K562 (cell line): ENCODE measurements around the gene PRKG1. TPM values are rescaled to one million over a fixed set of nuclear protein-coding genes. Genes with fewer than 3 reads are reported as not detected.

Source experiments
- ATAC-seq: fragments of 200-7000 bp; cut with Tn5 transposase; 3 replicates; pipeline ENCODE4 v1.9.1; 2020; ENCODE audit warnings: moderate library complexity
- BruUV-seq: library from RNA; stranded (reverse); fragments of 400-500 nt; replicated peaks from 2 replicates; lab custom pipeline; 2021; lab: Mats Ljungman, UMichigan
- CTCF ChIA-PET: fragments of 300-600 bp; formaldehyde crosslinking; extraction: SDS; loops from one replicate; lab custom pipeline; 2021; ENCODE audit warnings: low intra/inter-chr PET ratio; lab: Yijun Ruan, JAX
- POLR2A ChIA-PET: fragments of 300-600, 350-650 bp; sonication (Branson Sonifier 250); formaldehyde crosslinking; extraction: SDS; loops from one replicate; lab custom pipeline; 2021; ENCODE audit warnings: antibody characterized with exemption, inconsistent platforms; lab: Yijun Ruan, JAX
- DNase-seq, 4 experiments: peaks; one replicate each; pipeline versions ENCODE4 v3.0.0 to v3.0.0-alpha.2; 2011 to 2018; ENCODE audit warnings: low spot score in 3 of 4, mixed read lengths in 3 of 4; ENCODE audit errors: extremely low read depth in 1 of 4
- FAIRE-seq: peaks from 2 replicates; lab custom pipeline; 2011; peaks lifted over from hg19 to GRCh38; lab: Jason Lieb, UNC
- H2AFZ ChIP-seq: 2 replicates; pipeline ENCODE4 v1.6.0; 2011; ENCODE audit warnings: low read depth, low read length, control low read depth, inconsistent platforms
- H3K27ac ChIP-seq: fragments of 200-600 bp; 3 replicates; pipeline ENCODE4 v1.8.0; 2011; ENCODE audit warnings: low read depth, mild to moderate bottlenecking, control low read depth, inconsistent platforms, low read length, moderate library complexity, mixed read lengths; ENCODE audit errors: extremely low read depth
- H3K27me3 ChIP-seq, 2 experiments: fragments of 300-600 bp in 1 of 2; 2 replicates in 1 of 2; 3 replicates in 1 of 2; pipeline versions ENCODE4 v1.6.0 to v1.8.0; 2011; ENCODE audit warnings: inconsistent platforms in 2 of 2, low read length in 2 of 2, mild to moderate bottlenecking in 1 of 2, mixed read lengths in 1 of 2, moderate library complexity in 1 of 2; ENCODE audit not compliant: control insufficient read depth in 2 of 2, insufficient read depth in 2 of 2
- H3K36me3 ChIP-seq: fragments of 300-600 bp; 3 replicates; pipeline ENCODE4 v1.8.0; 2011; ENCODE audit warnings: mild to moderate bottlenecking, low read length, inconsistent platforms; ENCODE audit not compliant: control insufficient read depth, insufficient read depth
- H3K4me1 ChIP-seq, 2 experiments: fragments of 200-600 bp in 1 of 2; replicated peaks in 1 of 2; 2 replicates in 1 of 2; 3 replicates in 1 of 2; pipeline versions ENCODE4 v1.5.1 to v1.8.0; 2011; ENCODE audit warnings: inconsistent platforms in 2 of 2, low read length in 2 of 2, mild to moderate bottlenecking in 1 of 2, mixed read lengths in 1 of 2, moderate library complexity in 1 of 2; ENCODE audit not compliant: control insufficient read depth in 2 of 2, insufficient read depth in 2 of 2
- H3K4me2 ChIP-seq: 2 replicates; pipeline ENCODE4 v1.6.1; 2011; ENCODE audit warnings: low read length, control low read depth, inconsistent platforms, mixed read lengths; ENCODE audit not compliant: insufficient read depth
- H3K4me3 ChIP-seq: fragments of 200-600 bp; sonication (generic), shearing (Covaris generic); 2 replicates; pipeline ENCODE4 v1.5.1; 2016; ENCODE audit warnings: control low read depth, inconsistent platforms
- H3K79me2 ChIP-seq: fragments of 200-600 bp; 3 replicates; pipeline ENCODE4 v1.8.0; 2011; ENCODE audit warnings: low read length, inconsistent platforms; ENCODE audit not compliant: control insufficient read depth, insufficient read depth
- H3K9ac ChIP-seq, 2 experiments: 2 replicates each; pipeline versions ENCODE4 v1.6.0 to v1.6.1; 2011; ENCODE audit warnings: low read depth in 2 of 2, low read length in 2 of 2, control low read depth in 1 of 2, inconsistent platforms in 1 of 2, mild to moderate bottlenecking in 1 of 2, mixed read lengths in 1 of 2; ENCODE audit not compliant: insufficient read depth in 1 of 2
- H3K9me1 ChIP-seq: one replicate; pipeline ENCODE4 v1.6.0; 2011; ENCODE audit warnings: inconsistent platforms, mild to moderate bottlenecking, low read length, moderate library complexity; ENCODE audit not compliant: control insufficient read depth, insufficient read depth
- H3K9me3 ChIP-seq: replicated peaks from 2 replicates; pipeline ENCODE4 v1.5.1; 2011; ENCODE audit warnings: low read depth, low read length, inconsistent platforms; ENCODE audit not compliant: control insufficient read depth, insufficient read depth
- H4K20me1 ChIP-seq: replicated peaks from 2 replicates; pipeline ENCODE4 v1.6.1; 2011; ENCODE audit warnings: low read length, inconsistent platforms, mixed read lengths; ENCODE audit not compliant: control insufficient read depth, insufficient read depth
- SAFB2 ChIP-seq: fragments of 200-400 bp; formaldehyde crosslinking; IDR thresholded peaks from 2 replicates; pipeline ENCODE4 v1.6.1; 2018; ENCODE audit warnings: borderline replicate concordance, low read length, low read depth, moderate library complexity; ENCODE audit not compliant: severe bottlenecking
- TGIF2 ChIP-seq: sonication (generic); formaldehyde crosslinking; IDR thresholded peaks from 2 replicates; pipeline ENCODE4 v1.8.1; 2022; ENCODE audit warnings: mild to moderate bottlenecking, missing genetic modification reagents, moderate library complexity
- ZC3H11A ChIP-seq: IDR thresholded peaks from 2 replicates; pipeline ENCODE4 v1.6.1; 2012; ENCODE audit warnings: low read depth, low read length, improper control_type of control experiment
- ZNF24 ChIP-seq: fragments of 450-650 bp; IDR thresholded peaks from 2 replicates; pipeline ENCODE4 v1.6.1; 2016
- WGBS: fragments of 100-300 bp; shearing (Covaris generic); methylation state at CpG from one replicate; pipeline ENCODE4 v1.1.6; 2016; ENCODE audit warnings: low coverage, mixed read lengths; ENCODE audit not compliant: insufficient coverage; ENCODE audit errors: missing lambda C conversion rate; 5-methylcytosine and 5-hydroxymethylcytosine counted together
- in situ Hi-C: fragments of 300-500 bp; cut with MboI; formaldehyde crosslinking; loops from 4 replicates; pipeline ENCODE4 v1.15.0; 2018; ENCODE audit warnings: inconsistent platforms, mixed read lengths
- intact Hi-C: fragments of 100-400 bp; cut with micrococcal nuclease; formaldehyde crosslinking; loops from 2 replicates; pipeline ENCODE4 v1.14.2; 2022
- polyA plus RNA-seq, 8 experiments: library from polyadenylated mRNA; depleted of rRNA in 4 of 8; stranded (reverse) in 5 of 8; unstranded in 3 of 8; fragments of >200 nt; fragmentation: Nextera tagmentation in 2 of 8; fragmentation: Illumina TruSeq in 1 of 8; extraction: Ambion mirVana in 2 of 8; extraction: Trizol in 1 of 8; gene quantifications; 2 replicates each; pipeline versions ENCODE4 v1.2.1 to v1.2.3, GENCODE V29; 2011 to 2014; ENCODE audit warnings: inconsistent platforms in 1 of 8, missing spikeins in 1 of 8
- total RNA-seq, 7 experiments: library from RNA; depleted of rRNA in 6 of 7; stranded (reverse); fragments of >200 nt in 6 of 7; fragmentation: Illumina TruSeq in 2 of 7; extraction: Trizol in 2 of 7; gene quantifications; 2 replicates each; pipeline versions ENCODE4 v1.2.1 to v1.2.3, GENCODE V29; 2011 to 2021; ENCODE audit warnings: low replicate concordance in 1 of 7
- TF ChIP-seq, protein P1 (sequence below): fragments of 250-450 bp; sonication (Bioruptor Pico); IDR thresholded peaks from 2 replicates; pipeline ENCODE4 v1.5.0; 2021; ENCODE audit warnings: mild to moderate bottlenecking, borderline replicate concordance

PRKG1 gene
- total and polyA plus RNA-seq, 9 of the 15 experiments (the other 6 are each of a cell fraction or from before 2014, with no cell fraction given), result 0.22 TPM; not detected in 8

DNA sequence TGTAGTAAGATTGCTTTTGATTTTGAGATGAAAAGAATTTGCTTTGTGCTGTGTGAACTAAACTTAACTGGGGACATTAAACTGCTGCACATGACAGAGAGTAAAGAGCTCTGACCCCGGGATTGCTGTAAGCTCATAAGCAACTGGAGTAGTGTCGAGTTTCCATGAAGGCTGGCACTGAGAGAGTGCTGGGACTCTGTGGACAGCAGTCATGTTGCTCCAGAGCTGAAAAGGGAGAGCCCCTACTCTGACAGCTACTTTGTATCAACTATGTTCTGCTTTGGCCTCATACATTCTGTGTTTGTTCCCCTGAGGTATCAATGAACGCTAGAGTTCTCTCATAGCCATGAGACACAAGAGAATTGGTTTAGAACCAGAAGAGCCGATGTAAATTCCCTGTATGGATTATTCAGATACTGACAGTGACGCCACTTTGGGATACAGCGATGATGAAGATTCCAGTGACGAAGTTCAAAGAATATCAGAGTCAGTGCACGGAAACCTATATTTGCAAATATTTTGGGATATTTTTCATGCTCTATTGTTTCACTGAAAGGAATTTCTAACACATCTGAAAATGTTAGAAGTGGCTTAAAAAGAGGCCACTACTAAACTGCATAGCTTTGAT is 1053.9 kb downstream of the PRKG1 start (continued):
- TF ChIP-seq, protein P1, sequence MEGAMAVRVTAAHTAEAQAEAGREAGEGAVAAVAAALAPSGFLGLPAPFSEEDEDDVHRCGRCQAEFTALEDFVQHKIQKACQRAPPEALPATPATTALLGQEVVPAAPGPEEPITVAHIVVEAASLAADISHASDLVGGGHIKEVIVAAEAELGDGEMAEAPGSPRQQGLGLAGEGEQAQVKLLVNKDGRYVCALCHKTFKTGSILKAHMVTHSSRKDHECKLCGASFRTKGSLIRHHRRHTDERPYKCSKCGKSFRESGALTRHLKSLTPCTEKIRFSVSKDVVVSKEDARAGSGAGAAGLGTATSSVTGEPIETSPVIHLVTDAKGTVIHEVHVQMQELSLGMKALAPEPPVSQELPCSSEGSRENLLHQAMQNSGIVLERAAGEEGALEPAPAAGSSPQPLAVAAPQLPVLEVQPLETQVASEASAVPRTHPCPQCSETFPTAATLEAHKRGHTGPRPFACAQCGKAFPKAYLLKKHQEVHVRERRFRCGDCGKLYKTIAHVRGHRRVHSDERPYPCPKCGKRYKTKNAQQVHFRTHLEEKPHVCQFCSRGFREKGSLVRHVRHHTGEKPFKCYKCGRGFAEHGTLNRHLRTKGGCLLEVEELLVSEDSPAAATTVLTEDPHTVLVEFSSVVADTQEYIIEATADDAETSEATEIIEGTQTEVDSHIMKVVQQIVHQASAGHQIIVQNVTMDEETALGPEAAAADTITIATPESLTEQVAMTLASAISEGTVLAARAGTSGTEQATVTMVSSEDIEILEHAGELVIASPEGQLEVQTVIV, result no peak
- TF ChIP-seq SAFB2 (no peak), TGIF2 (CRISPR knock-in tag) (no peak)

DNA sequence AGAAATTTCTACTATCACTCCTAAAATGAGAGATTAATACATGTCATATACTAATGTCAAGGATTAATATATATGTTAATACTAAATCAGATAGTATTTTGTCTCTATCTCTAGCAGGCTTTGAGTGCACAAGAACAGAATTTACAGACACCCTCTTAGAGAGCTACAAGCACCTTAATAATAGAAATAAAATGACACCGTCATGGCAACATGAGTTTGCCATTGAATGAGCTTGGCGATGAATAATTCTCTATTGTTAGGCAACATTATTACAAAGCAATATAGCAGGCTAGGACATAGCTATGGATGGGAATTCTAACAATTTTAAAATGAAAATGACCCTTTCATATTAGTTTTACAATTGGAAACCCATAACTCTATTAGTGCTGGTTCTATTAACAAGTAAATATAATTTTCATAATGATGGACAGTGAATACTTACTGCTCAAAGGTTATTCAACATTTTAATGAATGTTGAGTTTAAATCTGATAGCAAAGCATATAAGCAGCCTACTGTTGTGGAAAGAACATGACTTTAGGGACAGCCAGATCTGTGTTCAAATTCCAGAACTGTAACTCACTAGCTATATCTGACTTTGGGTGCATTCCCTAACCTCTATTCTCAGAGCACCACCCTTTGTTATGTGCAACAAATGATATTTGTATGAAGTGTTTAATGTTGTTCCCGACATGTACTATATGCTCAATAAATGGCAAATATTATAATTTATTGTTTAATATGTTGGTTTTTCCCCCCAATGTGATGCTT is 1055.3 kb downstream of the PRKG1 start:
- no peak overlapping the region for H2AFZ ChIP-seq
- TF ChIP-seq ZC3H11A (no peak), ZNF24 (no peak)
- TF ChIP-seq, all 486 proteins: peak for 0
- Histone ChIP-seq H3K79me2 (no peaks in the 10 kb centered on the region), H3K4me3 (no peak overlapping the region), H4K20me1 (no peaks in the 10 kb centered on the region), H3K4me2 (no peak overlapping the region), H3K36me3 (no peaks in the 10 kb centered on the region), H3K9me3 (no peaks in the 10 kb centered on the region; the same call in 1 of the 2 replicates), H3K9me1 (no peaks in the 10 kb centered on the region), H3K9ac (no peak overlapping the region), H3K27ac (no peak overlapping the region), H3K4me1 (no peaks in the 10 kb centered on the region), H3K27me3 (no peaks in the 10 kb centered on the region)
- ChIA-PET CTCF (no interaction called here), POLR2A (no interaction called here)
- no peak for DNase-seq
- intact Hi-C loops, result no loop called here
- no TSS peak for BruUV-seq
- no peak for ATAC-seq
- FAIRE-seq, result no peak
- in situ Hi-C loops, result no loop called here
- 0% methylated on average over 3 of the region's 3 CpGs for WGBS
